CD4-positive, alpha-beta memory T cell (primary cell): Measurements from ENCODE around the gene INO80D. TPM values are rescaled to one million over a fixed set of nuclear protein-coding genes. Genes with fewer than 3 reads are reported as not detected.
"Not testable (repeated sequence)": the region's sequence is repeated elsewhere in the genome, so short reads cannot be mapped to it uniquely, and the experiment has no call there.

ENCODE experiments used
- CTCF ChIA-PET: fragments of 350-600 bp; sonication (Branson Sonifier 250); formaldehyde crosslinking; loops from one replicate; lab custom pipeline; 2021; ENCODE audit warnings: inconsistent platforms; ENCODE audit not compliant: partially characterized antibody; lab: Charles Lee
- POLR2A ChIA-PET: fragments of 350-600 bp; sonication (Branson Sonifier 250); formaldehyde crosslinking; loops from one replicate; lab custom pipeline; 2021; ENCODE audit not compliant: partially characterized antibody; lab: Charles Lee
- DNase-seq, 5 donors: peaks; one replicate each; pipeline versions ENCODE4 v3.0.0 to v3.0.0-alpha.2; 2020 to 2022; ENCODE audit warnings: mixed read lengths in 1 of 5
- H3K27ac ChIP-seq: one replicate; pipeline ENCODE4 v1.7.0; 2013; ENCODE audit warnings: low read depth, low read length
- H3K27me3 ChIP-seq: 2 replicates; pipeline ENCODE4 v1.7.0; 2013; ENCODE audit warnings: mild to moderate bottlenecking, low read length, moderate library complexity; ENCODE audit not compliant: insufficient read depth
- H3K36me3 ChIP-seq: 2 replicates; pipeline ENCODE4 v1.7.0; 2013; ENCODE audit warnings: mild to moderate bottlenecking, low read length, moderate library complexity; ENCODE audit not compliant: insufficient read depth
- H3K4me1 ChIP-seq: 2 replicates; pipeline ENCODE4 v1.7.0; 2013; ENCODE audit warnings: mild to moderate bottlenecking, low read length, moderate library complexity; ENCODE audit not compliant: insufficient read depth
- H3K4me3 ChIP-seq, 2 donors: one replicate each; pipeline ENCODE4 v1.7.0; 2013; ENCODE audit warnings: low read length in 2 of 2, mild to moderate bottlenecking in 1 of 2
- H3K9me3 ChIP-seq, 2 donors: one replicate each; pipeline ENCODE4 v1.7.0; 2013; ENCODE audit warnings: low read length in 2 of 2, control low read depth in 1 of 2; ENCODE audit not compliant: control insufficient read depth in 1 of 2
- H3K27ac Mint-ChIP-seq, 7 donors: one replicate each; pipeline ENCODE4 v1.8.0; 2020 to 2021; ENCODE audit warnings: mixed read lengths in 7 of 7, mild to moderate bottlenecking in 6 of 7, inconsistent platforms in 3 of 7, moderate library complexity in 3 of 7
- H3K27me3 Mint-ChIP-seq, 2 donors: one replicate each; pipeline ENCODE4 v1.8.0; 2020 to 2021; ENCODE audit warnings: mixed read lengths in 2 of 2
- H3K36me3 Mint-ChIP-seq, 2 donors: one replicate each; pipeline ENCODE4 v1.8.0; 2020 to 2021; ENCODE audit warnings: mixed read lengths in 2 of 2, inconsistent platforms in 1 of 2, mild to moderate bottlenecking in 1 of 2
- H3K4me1 Mint-ChIP-seq, 4 donors: one replicate each; pipeline ENCODE4 v1.8.0; 2020 to 2021; ENCODE audit warnings: mixed read lengths in 4 of 4, mild to moderate bottlenecking in 1 of 4
- H3K4me3 Mint-ChIP-seq, 8 donors: one replicate each; pipeline ENCODE4 v1.8.0; 2020 to 2021; ENCODE audit warnings: mixed read lengths in 8 of 8, mild to moderate bottlenecking in 7 of 8, moderate library complexity in 6 of 8, inconsistent platforms in 3 of 8
- H3K9me3 Mint-ChIP-seq, 8 donors: one replicate each; pipeline ENCODE4 v1.8.0; 2020 to 2021; ENCODE audit warnings: mixed read lengths in 8 of 8, mild to moderate bottlenecking in 5 of 8, inconsistent platforms in 3 of 8, moderate library complexity in 1 of 8
- intact Hi-C: fragments of 100-400 bp; cut with micrococcal nuclease; formaldehyde crosslinking; loops from one replicate; pipeline ENCODE4 v1.15.1; 2023
- polyA plus RNA-seq, 2 donors: library from polyadenylated mRNA; unstranded; fragments of 300-500 nt; fragmentation: Illumina TruSeq; gene quantifications; one replicate each; pipeline ENCODE4 v1.2.3, GENCODE V29; 2021
- total RNA-seq, 2 experiments: library from RNA; stranded (reverse); gene quantifications; one replicate each; pipeline ENCODE4 v1.2.3, GENCODE V29; 2021

Gene INO80D
- total and polyA plus RNA-seq, 4 experiments from 2014 or later, result 8.1 to 41.3 (median 25.1) TPM

GRCh38 chr2:206083602-206084438, 2.2 kb downstream of the INO80D start:
- peak overlapping the region; percentile 93 to 98 (median 98) for H3K4me3 Mint-ChIP-seq
- H3K9me3 ChIP-seq, result no peaks in the 10 kb centered on the region
- intact Hi-C loops, result loop anchor here (2.0 to 10.0 kb wide), 3 partner anchors 191 to 1627 kb away; partner anchors contain the start of genes CCNYL1, FASTKD2, MDH1B and ZDBF2
- DNase-seq, result peak in 4 of 5 donors; percentile 3 to 22 (median 14)
- H3K27me3 Mint-ChIP-seq, result no peaks in the 10 kb centered on the region
- POLR2A ChIA-PET, result interaction anchor here (0.5 to 2.2 kb wide), 5 partner anchors 10 to 1447 kb away, joined by 3 to 13 read pairs (median 4); partner anchors contain the start of genes EEF1B2 and NDUFS1
- no peaks in the 10 kb centered on the region for H3K9me3 Mint-ChIP-seq
- no peaks in the 10 kb centered on the region for H3K36me3 ChIP-seq
- peaks cover 33 to 63% (median 46%) of the 10 kb centered on the region in 4 donors for H3K4me1 Mint-ChIP-seq
- peaks cover 0 to 22% of the 10 kb centered on the region in 2 donors for H3K36me3 Mint-ChIP-seq
- H3K4me1 ChIP-seq, result peaks cover 50% of the 10 kb centered on the region
- H3K4me3 ChIP-seq, result peak overlapping the region; percentile 60 to 95
- no peaks in the 10 kb centered on the region for H3K27me3 ChIP-seq
- peak overlapping the region; percentile 98 for H3K27ac ChIP-seq
- CTCF ChIA-PET, result interaction anchor here (0.7 to 1.1 kb wide), 4 partner anchors 9 to 78 kb away, joined by 3 read pairs; no protein-coding TSS in a partner anchor
- peak overlapping the region; percentile 96 to 99 (median 97) for H3K27ac Mint-ChIP-seq

- no peaks in the 10 kb centered on the region for H3K27me3 ChIP-seq
- H3K27me3 Mint-ChIP-seq, result no peaks in the 10 kb centered on the region
- peak overlapping the region in 1 of 8 donors; percentile 49 for H3K4me3 Mint-ChIP-seq
- no peak overlapping the region for H3K4me3 ChIP-seq
- peaks cover 41% of the 10 kb centered on the region for H3K4me1 ChIP-seq
- no peaks in the 10 kb centered on the region for H3K9me3 ChIP-seq
- H3K4me1 Mint-ChIP-seq, result peaks cover 35 to 68% (median 51%) of the 10 kb centered on the region in 4 donors
- no peak for DNase-seq
- ChIA-PET POLR2A (interaction anchor here (1.4 kb wide), 1 partner anchor 29 kb away, joined by 3 read pairs; no protein-coding TSS in a partner anchor), CTCF (no interaction called here)
- H3K36me3 ChIP-seq, result no peaks in the 10 kb centered on the region
- H3K9me3 Mint-ChIP-seq, result no peaks in the 10 kb centered on the region
- intact Hi-C loops, result loop anchor here (10.0 kb wide), 2 partner anchors 192 to 682 kb away; partner anchors contain the start of genes FASTKD2, MDH1B and ZDBF2
- H3K27ac Mint-ChIP-seq, result peak overlapping the region in 1 of 7 donors; percentile 67
- H3K27ac ChIP-seq, result no peak overlapping the region
- H3K36me3 Mint-ChIP-seq, result peaks cover 0 to 22% of the 10 kb centered on the region in 2 donors
Observed at GRCh38 chr2:206082298-206082843, 3.6 kb downstream of the INO80D start.

GRCh38 chr2:206080927-206081326, 5.0 kb downstream of the INO80D start:
- Histone ChIP-seq H3K4me3 (no peak overlapping the region), H3K4me1 (peaks cover 40% of the 10 kb centered on the region), H3K36me3 (no peaks in the 10 kb centered on the region), H3K27ac (no peak overlapping the region), H3K9me3 (no peaks in the 10 kb centered on the region), H3K27me3 (no peaks in the 10 kb centered on the region)
- Mint-ChIP-seq H3K4me3 (peak overlapping the region in 2 of 8 donors; percentile 25 to 61), H3K9me3 (no peaks in the 10 kb centered on the region), H3K4me1 (peaks cover 32 to 62% (median 47%) of the 10 kb centered on the region in 4 donors), H3K36me3 (peaks cover 0 to 14% of the 10 kb centered on the region in 2 donors), H3K27ac (peak overlapping the region in 2 of 7 donors; percentile 3 to 69), H3K27me3 (no peaks in the 10 kb centered on the region)
- POLR2A ChIA-PET, result no interaction called here
- CTCF ChIA-PET, result interaction anchor here (0.6 kb wide), 1 partner anchor 165 kb away, joined by 3 read pairs; no protein-coding TSS in a partner anchor
- intact Hi-C loops, result loop anchor here (10.0 kb wide), 2 partner anchors 194 to 684 kb away; partner anchors contain the start of genes FASTKD2, MDH1B and ZDBF2
- DNase-seq, result no peak

- Histone ChIP-seq H3K4me1 (peaks cover 42% of the 10 kb centered on the region), H3K9me3 (no peaks in the 10 kb centered on the region), H3K27ac (no peak overlapping the region), H3K27me3 (no peaks in the 10 kb centered on the region), H3K36me3 (no peaks in the 10 kb centered on the region), H3K4me3 (no peak overlapping the region)
- Mint-ChIP-seq H3K4me3 (peak overlapping the region in 2 of 8 donors; percentile 4 to 41), H3K4me1 (peaks cover 36 to 64% (median 51%) of the 10 kb centered on the region in 4 donors), H3K9me3 (no peaks in the 10 kb centered on the region), H3K27ac (peak overlapping the region in 3 of 7 donors; percentile 4 to 70 (median 48)), H3K36me3 (peaks cover 3 to 13% of the 10 kb centered on the region in 2 donors), H3K27me3 (no peaks in the 10 kb centered on the region)
- ChIA-PET POLR2A (no interaction called here), CTCF (interaction anchor here (1.2 kb wide), 1 partner anchor 10 kb away, joined by 3 read pairs; no protein-coding TSS in a partner anchor)
- DNase-seq, result no peak
- intact Hi-C loops, result loop anchor here (10.0 kb wide), 2 partner anchors 195 to 685 kb away; partner anchors contain the start of genes FASTKD2, MDH1B and ZDBF2
Observed at GRCh38 chr2:206079699-206080465, 6.1 kb downstream of the INO80D start.

DNA sequence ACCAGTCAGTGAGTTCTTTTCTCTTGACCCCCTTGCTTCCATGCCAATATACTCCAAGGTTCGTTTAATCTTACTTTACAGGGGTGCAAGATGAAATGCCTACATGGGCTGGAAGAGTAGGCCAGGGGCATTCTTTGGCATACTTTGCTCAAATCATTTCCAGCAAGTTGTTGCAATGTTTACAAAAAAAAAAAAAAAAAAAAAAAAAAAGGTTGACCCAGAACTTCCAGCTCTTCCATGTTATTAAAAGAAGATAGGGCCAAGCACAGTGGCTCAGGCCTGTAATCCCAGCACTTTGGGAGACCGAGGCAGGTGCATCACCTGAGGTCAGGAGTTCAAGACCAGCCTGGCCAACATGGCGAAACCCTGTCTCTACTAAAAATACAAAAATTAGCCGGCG, 8.1 kb downstream of the INO80D start:
- H3K27me3 Mint-ChIP-seq, H3K9me3 Mint-ChIP-seq, H3K27ac Mint-ChIP-seq, H3K36me3 Mint-ChIP-seq, H3K27me3 ChIP-seq, H3K27ac ChIP-seq, intact Hi-C loops, H3K4me3 Mint-ChIP-seq, DNase-seq, H3K36me3 ChIP-seq, H3K9me3 ChIP-seq, H3K4me3 ChIP-seq: not testable (repeated sequence)
- H3K4me1 Mint-ChIP-seq, result peaks cover 33 to 60% (median 45%) of the 10 kb centered on the region in 4 donors
- H3K4me1 ChIP-seq, result peaks cover 41% of the 10 kb centered on the region
- ChIA-PET POLR2A (interaction anchor here (1.3 kb wide), 1 partner anchor 8 kb away, joined by 5 read pairs; the partner anchor contains the start of gene INO80D), CTCF (interaction anchor here (1.0 kb wide), 1 partner anchor 11 kb away, joined by 3 read pairs; no protein-coding TSS in a partner anchor)

- intact Hi-C loops, result no loop called here
- CTCF ChIA-PET, result interaction anchor here (0.7 to 1.1 kb wide), 2 partner anchors 9 to 714 kb away, joined by 3 read pairs; no protein-coding TSS in a partner anchor
- POLR2A ChIA-PET, result no interaction called here
- no peak overlapping the region for H3K27ac Mint-ChIP-seq
- peaks cover 30 to 56% (median 39%) of the 10 kb centered on the region in 4 donors for H3K4me1 Mint-ChIP-seq
- Histone ChIP-seq H3K36me3 (no peaks in the 10 kb centered on the region), H3K27ac (no peak overlapping the region), H3K4me3 (no peak overlapping the region), H3K27me3 (no peaks in the 10 kb centered on the region), H3K9me3 (no peaks in the 10 kb centered on the region), H3K4me1 (peaks cover 25% of the 10 kb centered on the region)
- no peak overlapping the region for H3K4me3 Mint-ChIP-seq
- no peaks in the 10 kb centered on the region for H3K9me3 Mint-ChIP-seq
- H3K36me3 Mint-ChIP-seq, result peaks cover 8% of the 10 kb centered on the region in 2 donors
- H3K27me3 Mint-ChIP-seq, result no peaks in the 10 kb centered on the region
- no peak for DNase-seq
Observed at GRCh38 chr2:206075113-206075512, 10.9 kb downstream of the INO80D start.
